ENCODE data around the gene SLC12A7. TPM values are rescaled to one million over a fixed set of nuclear protein-coding genes. Genes with fewer than 3 reads are reported as not detected.

Gene SLC12A7
- polyA plus RNA-seq, 1 donor (not counting 4 experiments of a cell fraction or from before 2014, with no cell fraction given) = 1.5 TPM

- peaks cover 21% of the 10 kb centered on the region for H3K27me3 ChIP-seq (ENCODE audit: control insufficient read depth, extremely low read depth, insufficient read depth, low read length)
- FAIRE-seq = no peak
- dilution Hi-C loops (cut with MboI; ENCODE audit: extremely low pct_ligation_motif_present, low sequenced_read_pairs) = no loop called here
- H2AFZ ChIP-seq (ENCODE audit: control insufficient read depth, low read length) = no peak overlapping the region
- H3K79me2 ChIP-seq (ENCODE audit: control insufficient read depth, insufficient read depth, low read length) = no peaks in the 10 kb centered on the region
- H3K4me2 ChIP-seq (ENCODE audit: control insufficient read depth, extremely low read depth, insufficient read depth, low read depth, low read length) = no peak overlapping the region
- no peak overlapping the region for H3K27ac ChIP-seq (ENCODE audit: control insufficient read depth, insufficient read depth, low read length)
- H3K4me3 ChIP-seq (ENCODE audit: control insufficient read depth in 2 of 3, extremely low read depth in 1 of 3, insufficient read depth in 2 of 3, low read depth in 1 of 3, low read length in 3 of 3) = no peak overlapping the region
- H3K9me1 ChIP-seq (ENCODE audit: control insufficient read depth, extremely low read depth, insufficient read depth, low read length) = no peaks in the 10 kb centered on the region
- no peak overlapping the region for H3K9ac ChIP-seq (ENCODE audit: control insufficient read depth, extremely low read depth, insufficient read depth, low read length)
- no peaks in the 10 kb centered on the region for H3K9me3 ChIP-seq (ENCODE audit: control insufficient read depth, low read depth, low read length)
- DNase-seq (ENCODE audit: low read depth, low spot score) = no peak
- H3K4me1 ChIP-seq (ENCODE audit: control insufficient read depth, extremely low read depth, insufficient read depth, low read length) = peaks cover 7% of the 10 kb centered on the region
- TF ChIP-seq EZH2 (IDR thresholded peaks at IDR 0.05; ENCODE audit: low read length) = no peak
- TF ChIP-seq CTCF (optimal IDR thresholded peaks at IDR 0.05 in 1 of 3, IDR thresholded peaks at IDR 0.05 in 1 of 3, conservative IDR thresholded peaks at IDR 0.05 in 1 of 3; ENCODE audit: extremely low read depth in 1 of 3, insufficient read depth in 2 of 3, low read length in 3 of 3) = no peak
- H3K36me3 ChIP-seq (ENCODE audit: control insufficient read depth in 2 of 2, extremely low read depth in 1 of 2, insufficient read depth in 2 of 2, low read length in 2 of 2) = no peaks in the 10 kb centered on the region
- H4K20me1 ChIP-seq (ENCODE audit: control insufficient read depth, extremely low read depth, insufficient read depth, low read length) = no peaks in the 10 kb centered on the region
Observed at GRCh38 chr5:1143670-1143951, 31.7 kb upstream of the SLC12A7 start.

- H3K9ac ChIP-seq (ENCODE audit: control insufficient read depth, extremely low read depth, insufficient read depth, low read length) = no peak overlapping the region
- no peak overlapping the region for H3K4me2 ChIP-seq (ENCODE audit: control insufficient read depth, extremely low read depth, insufficient read depth, low read depth, low read length)
- peaks cover 7% of the 10 kb centered on the region for H3K4me1 ChIP-seq (ENCODE audit: control insufficient read depth, extremely low read depth, insufficient read depth, low read length)
- DNase-seq (ENCODE audit: low read depth, low spot score) (no peak), FAIRE-seq (no peak)
- no peak overlapping the region for H3K4me3 ChIP-seq (ENCODE audit: control insufficient read depth in 2 of 3, extremely low read depth in 1 of 3, insufficient read depth in 2 of 3, low read depth in 1 of 3, low read length in 3 of 3)
- no peaks in the 10 kb centered on the region for H3K9me3 ChIP-seq (ENCODE audit: control insufficient read depth, low read depth, low read length)
- H3K36me3 ChIP-seq (ENCODE audit: control insufficient read depth in 2 of 2, extremely low read depth in 1 of 2, insufficient read depth in 2 of 2, low read length in 2 of 2) = no peaks in the 10 kb centered on the region
- dilution Hi-C loops (cut with MboI; ENCODE audit: extremely low pct_ligation_motif_present, low sequenced_read_pairs) = no loop called here
- no peak overlapping the region for H2AFZ ChIP-seq (ENCODE audit: control insufficient read depth, low read length)
- no peaks in the 10 kb centered on the region for H3K79me2 ChIP-seq (ENCODE audit: control insufficient read depth, insufficient read depth, low read length)
- peaks cover 26% of the 10 kb centered on the region for H3K27me3 ChIP-seq (ENCODE audit: control insufficient read depth, extremely low read depth, insufficient read depth, low read length)
- no peaks in the 10 kb centered on the region for H4K20me1 ChIP-seq (ENCODE audit: control insufficient read depth, extremely low read depth, insufficient read depth, low read length)
- no peaks in the 10 kb centered on the region for H3K9me1 ChIP-seq (ENCODE audit: control insufficient read depth, extremely low read depth, insufficient read depth, low read length)
- H3K27ac ChIP-seq (ENCODE audit: control insufficient read depth, insufficient read depth, low read length) = no peak overlapping the region
- no peak for TF ChIP-seq EZH2 (IDR thresholded peaks at IDR 0.05; ENCODE audit: low read length)
- TF ChIP-seq CTCF (optimal IDR thresholded peaks at IDR 0.05 in 1 of 3, IDR thresholded peaks at IDR 0.05 in 1 of 3, conservative IDR thresholded peaks at IDR 0.05 in 1 of 3; ENCODE audit: extremely low read depth in 1 of 3, insufficient read depth in 2 of 3, low read length in 3 of 3) = no peak
Observed at GRCh38 chr5:1142886-1143669, 31.2 kb upstream of the SLC12A7 start.

All from keratinocyte (primary cell).